Fibroblast of the conjunctiva (primary cell): ENCODE data around the gene SBSN.

Experiments used
- DNase-seq: peaks from one replicate; pipeline ENCODE4 v3.0.0-alpha.2; 2010; ENCODE audit warnings: low read depth

The SBSN gene

GRCh38 chr19:35554076-35554475 lies 26.0 kb upstream of the SBSN start:
- DNase-seq, result no peak

- DNase-seq, result no peak
Measured at GRCh38 chr19:35553385-35554000, 25.4 kb upstream of the SBSN start.

DNA sequence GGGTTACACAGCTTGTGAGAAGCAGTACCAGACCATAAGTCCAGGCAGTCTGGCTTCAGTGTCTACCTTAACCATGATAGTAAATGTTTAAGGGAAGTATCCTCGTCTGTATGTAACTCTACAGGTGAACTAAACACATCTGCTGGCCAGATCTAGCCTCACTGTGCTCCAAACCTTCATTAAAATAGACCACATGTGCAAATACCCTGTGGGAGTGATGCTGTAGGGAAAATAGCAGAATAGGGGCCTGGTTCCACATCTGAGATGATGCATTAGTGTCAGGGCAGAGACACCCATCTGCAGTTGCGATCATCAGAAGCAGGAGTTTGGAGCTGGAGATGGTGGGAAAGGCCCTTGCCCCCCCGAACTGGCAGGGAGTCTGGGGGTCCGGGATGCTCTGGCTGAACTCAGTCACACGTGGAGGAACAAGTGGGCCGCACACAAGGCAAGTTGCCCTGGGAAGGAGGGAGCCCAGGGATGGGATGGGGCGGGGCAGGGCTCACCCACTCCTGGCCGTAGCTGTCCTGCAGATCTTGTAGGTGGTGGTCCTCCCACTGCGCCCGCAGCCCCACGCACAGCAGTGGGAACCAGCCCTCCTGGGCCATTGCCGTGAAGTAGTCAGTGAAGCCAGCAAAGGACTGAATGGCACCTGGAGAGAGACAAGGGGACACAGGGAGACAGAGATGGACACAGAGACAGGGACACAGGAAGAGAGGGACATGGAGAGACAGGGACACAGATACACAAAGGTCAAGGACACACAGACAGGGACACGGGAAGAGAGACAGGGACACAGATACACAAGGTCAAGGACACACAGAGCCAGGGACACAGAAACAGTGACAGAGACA lies 24.6 kb upstream of the SBSN start:
- no peak for DNase-seq

GRCh38 chr19:35551091-35551810 lies 23.1 kb upstream of the SBSN start:
- no peak for DNase-seq

DNA sequence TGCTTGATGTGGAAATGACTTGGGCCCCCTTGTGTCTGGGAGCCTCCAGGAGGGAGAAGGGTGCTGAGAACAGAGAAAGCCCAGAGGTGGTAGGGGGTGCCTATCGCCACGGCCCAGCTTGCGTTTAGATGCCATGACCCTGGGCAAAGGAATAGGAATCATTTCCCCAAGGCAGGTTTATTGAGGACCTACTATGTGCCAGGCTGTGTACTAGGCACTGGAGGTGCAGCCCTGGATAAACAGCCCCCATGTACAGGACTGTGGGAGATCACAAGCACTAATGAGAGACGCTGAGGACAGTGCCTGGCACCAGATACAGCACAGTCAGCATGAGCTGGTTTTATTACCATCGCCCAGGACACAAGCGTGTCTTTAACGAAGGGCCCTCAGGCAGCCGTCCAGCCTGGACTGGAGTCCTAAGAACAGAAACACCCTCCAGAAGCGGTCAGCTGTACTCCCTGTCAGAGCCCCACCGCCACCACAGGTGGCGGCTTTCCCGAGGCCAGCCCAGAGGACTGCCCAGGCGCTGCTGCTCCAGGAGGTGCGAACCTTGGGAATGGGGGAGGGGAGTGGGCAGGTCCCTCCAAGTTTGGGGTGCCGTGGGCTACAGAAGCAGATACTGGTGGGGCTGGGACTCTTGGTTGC lies 21.9 kb upstream of the SBSN start:
- DNase-seq, result no peak

DNA sequence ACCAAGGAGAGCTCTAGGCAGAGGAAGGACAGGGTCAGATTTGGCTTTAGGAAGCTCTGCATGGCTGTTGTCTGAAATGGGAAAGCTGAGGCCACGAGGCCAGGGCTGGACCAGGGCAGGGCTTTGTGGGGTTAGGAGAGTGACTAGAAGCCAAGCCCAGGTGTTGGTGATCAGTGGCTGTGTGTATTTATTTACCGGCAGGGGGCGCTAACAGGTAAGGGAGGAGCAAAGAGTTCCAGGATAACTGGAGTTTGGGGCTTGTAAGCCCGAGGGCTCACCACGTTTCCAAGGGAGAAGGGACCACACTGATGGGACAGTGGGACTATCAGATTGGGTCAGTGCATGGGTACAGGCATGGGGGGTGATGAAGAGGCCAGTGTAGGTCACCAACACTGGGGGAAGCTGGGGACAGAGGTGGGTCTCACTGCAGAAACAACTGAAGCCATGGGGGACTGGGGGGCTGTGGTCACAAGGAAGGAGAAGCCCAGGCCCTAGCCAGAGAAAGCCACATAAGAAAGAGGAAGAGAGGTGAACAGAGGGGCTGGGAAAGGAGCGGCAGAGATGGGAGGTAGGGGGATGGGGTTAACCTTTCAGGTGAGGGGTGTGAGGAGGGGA lies 21.2 kb upstream of the SBSN start:
- peak; percentile 30 for DNase-seq

GRCh38 chr19:35546532-35546931 lies 18.4 kb upstream of the SBSN start:
- no peak for DNase-seq

DNA sequence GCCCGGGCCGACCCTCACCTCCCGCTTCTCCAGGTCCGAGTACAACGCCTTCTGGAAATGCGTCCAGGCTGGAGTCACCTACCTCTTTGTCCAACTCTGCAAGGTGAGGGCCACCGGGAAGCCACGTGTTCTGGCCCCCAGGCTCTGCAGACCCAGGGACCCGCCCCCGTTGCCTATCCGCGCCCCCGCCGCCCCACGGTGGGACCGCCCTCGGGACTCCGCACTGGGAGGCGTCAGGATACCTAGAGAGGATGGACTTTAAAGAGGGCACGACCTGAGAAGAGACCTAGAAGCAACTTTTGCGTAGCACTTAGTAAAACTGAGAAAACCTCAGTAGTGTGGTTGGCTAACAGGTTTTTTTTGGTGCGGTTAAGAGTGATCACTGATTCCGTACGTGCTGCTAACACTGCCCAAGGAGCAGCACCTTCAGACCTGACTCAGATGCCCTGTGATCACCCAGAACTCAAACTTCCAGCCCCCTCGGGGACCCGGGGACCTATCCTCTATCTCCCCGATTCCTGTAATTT lies 17.8 kb upstream of the SBSN start:
- DNase-seq, result no peak

- peak; percentile 68 for DNase-seq
Measured at GRCh38 chr19:35545001-35545854, 17.1 kb upstream of the SBSN start, which contains the start of gene TMEM147. Gene TMEM147 (plus strand): TSS chr19:35545626. CDS start chr19:35545740, 114 bp downstream.

- DNase-seq, result no peak
Measured at GRCh38 chr19:35544110-35544802, 16.1 kb upstream of the SBSN start.

DNA sequence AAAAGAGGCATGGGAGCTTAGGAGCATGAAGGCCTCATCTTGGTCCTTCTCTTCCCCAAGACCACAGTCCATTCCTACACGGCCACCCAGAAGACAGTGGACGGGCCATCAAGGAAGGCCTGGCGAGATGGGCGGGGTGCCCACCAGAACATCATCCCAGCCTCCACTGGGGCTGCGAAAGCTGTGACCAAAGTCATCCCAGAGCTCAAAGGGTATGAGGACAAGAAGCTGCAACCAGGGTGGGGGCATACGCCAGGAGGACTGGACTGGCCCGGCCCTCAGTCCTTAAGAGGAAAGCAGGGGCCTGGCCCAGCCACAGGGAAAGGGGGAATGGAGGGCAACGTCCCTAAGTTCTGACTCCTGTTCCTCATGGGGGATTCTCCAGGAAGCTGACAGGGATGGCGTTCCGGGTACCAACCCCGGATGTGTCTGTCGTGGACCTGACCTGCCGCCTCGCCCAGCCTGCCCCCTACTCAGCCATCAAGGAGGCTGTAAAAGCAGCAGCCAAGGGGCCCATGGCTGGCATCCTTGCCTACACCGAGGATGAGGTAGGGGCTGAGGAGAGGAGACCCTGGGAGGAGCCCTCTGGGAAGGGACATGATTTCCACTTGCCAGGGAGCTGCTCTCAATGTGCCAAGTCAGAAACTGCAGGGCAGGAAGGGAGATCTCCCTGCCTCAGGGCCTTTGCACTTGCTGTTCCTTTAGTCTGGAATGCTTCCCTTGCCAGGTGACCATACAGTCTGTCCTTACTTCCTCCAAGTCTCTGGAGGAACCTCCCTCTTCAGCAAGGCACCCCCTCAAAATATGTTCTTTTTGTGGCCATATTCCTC lies 15.4 kb upstream of the SBSN start:
- no peak for DNase-seq

GRCh38 chr19:35542209-35542608 lies 14.1 kb upstream of the SBSN start:
- DNase-seq, result no peak

DNA sequence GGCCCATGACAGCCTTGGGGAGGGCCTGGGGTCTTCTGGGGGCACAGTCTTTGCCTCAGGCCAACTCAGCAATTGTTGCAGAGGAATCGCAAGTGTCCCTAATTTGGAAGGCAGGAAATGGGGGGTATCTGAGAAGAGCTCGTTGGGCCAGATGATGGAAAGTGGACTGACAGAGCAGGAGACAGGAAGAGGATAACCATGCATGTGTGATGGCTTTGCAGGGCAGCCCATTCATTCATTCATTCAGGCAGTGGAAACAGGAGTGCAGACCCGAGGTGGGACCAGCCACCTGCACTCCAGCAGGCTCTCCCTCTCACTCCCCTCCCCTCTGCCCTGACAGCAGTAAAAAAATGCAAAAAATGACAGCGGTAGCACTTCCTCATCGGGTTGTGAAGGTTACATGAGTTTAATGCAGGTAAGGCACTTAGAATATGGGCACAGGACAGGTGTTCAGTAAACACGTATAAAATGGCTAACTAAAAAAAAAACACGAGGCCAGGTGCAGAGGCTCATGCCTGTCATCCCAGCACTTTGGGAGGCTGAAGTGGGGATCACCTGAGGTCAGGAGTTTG lies 12.3 kb upstream of the SBSN start:
- DNase-seq, result no peak

GRCh38 chr19:35539850-35540249 lies 11.7 kb upstream of the SBSN start:
- no peak for DNase-seq

GRCh38 chr19:35539314-35539713 lies 11.2 kb upstream of the SBSN start:
- DNase-seq, result no peak

- DNase-seq, result no peak
Measured at GRCh38 chr19:35534803-35535480, 6.8 kb upstream of the SBSN start.

DNA sequence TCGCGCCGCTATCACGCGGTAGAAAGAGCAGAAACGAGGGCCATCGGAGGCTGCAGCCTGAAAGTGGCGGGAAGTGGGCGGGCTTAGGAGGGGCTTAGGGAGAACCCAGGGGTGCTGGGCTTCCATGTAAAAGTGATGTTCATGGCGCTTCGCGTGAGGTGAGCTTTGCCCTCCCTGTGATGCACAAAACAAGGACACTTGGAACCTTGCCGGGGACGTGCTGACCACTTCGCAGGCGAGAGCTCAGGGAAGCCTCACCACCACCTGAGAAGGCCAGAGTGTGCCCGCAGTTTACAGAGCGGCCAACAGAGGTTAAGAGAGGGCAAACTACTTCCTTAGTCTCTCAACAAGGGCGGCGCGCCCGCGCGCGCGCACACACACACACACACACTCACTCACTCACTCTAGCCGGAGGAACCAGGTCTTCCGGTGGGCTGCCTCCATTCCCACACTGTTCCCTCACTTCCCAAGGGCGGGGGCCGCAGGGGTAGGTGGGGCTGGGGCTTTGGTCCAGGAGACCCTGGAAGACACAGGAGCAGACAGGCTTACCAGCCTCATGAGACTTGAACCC lies 5.8 kb upstream of the SBSN start:
- DNase-seq, result no peak
